ENCODE results near the gene RIMS4. TPM values are rescaled to one million over a fixed set of nuclear protein-coding genes. Genes with fewer than 3 reads are reported as not detected.
A peak's percentile ranks its signal among the peaks of the same experiment; 100 is the strongest.

Gene RIMS4
- total and polyA plus RNA-seq, 9 of the 15 experiments (the other 6 are each of a cell fraction or from before 2014, with no cell fraction given): 0.04 TPM; not detected in 8

- Histone ChIP-seq H3K27ac (ENCODE audit: extremely low read depth, low read depth, low read length) (no peak overlapping the region), H2AFZ (ENCODE audit: low read depth, low read length) (no peak overlapping the region), H3K4me2 (ENCODE audit: insufficient read depth, low read length) (no peak overlapping the region), H3K4me1 (replicated peaks in 1 of 2; ENCODE audit: control insufficient read depth in 2 of 2, insufficient read depth in 2 of 2, low read length in 2 of 2) (no peaks in the 10 kb centered on the region), H3K9me1 (ENCODE audit: control insufficient read depth, insufficient read depth, low read length) (no peaks in the 10 kb centered on the region), H3K36me3 (ENCODE audit: control insufficient read depth, insufficient read depth, low read length) (no peaks in the 10 kb centered on the region), H3K4me3 (no peak overlapping the region), H4K20me1 (replicated peaks; ENCODE audit: control insufficient read depth, insufficient read depth, low read length) (no peaks in the 10 kb centered on the region; the same call in 1 of the 2 replicates), H3K9me3 (replicated peaks; ENCODE audit: control insufficient read depth, insufficient read depth, low read depth, low read length) (no peaks in the 10 kb centered on the region), H3K27me3 (ENCODE audit: control insufficient read depth in 2 of 2, insufficient read depth in 2 of 2, low read length in 2 of 2) (peaks cover 21 to 42% of the 10 kb centered on the region in 2 experiments), H3K9ac (ENCODE audit: insufficient read depth in 1 of 2, low read depth in 2 of 2, low read length in 2 of 2) (no peak overlapping the region), H3K79me2 (ENCODE audit: control insufficient read depth, insufficient read depth, low read length) (no peaks in the 10 kb centered on the region)
- TF ChIP-seq PRDM10 (IDR thresholded peaks at IDR 0.05; ENCODE audit: partially characterized antibody): peak; percentile 87
- TF ChIP-seq CHD2 (IDR thresholded peaks at IDR 0.05; ENCODE audit: low read depth, low read length): no peak
- FAIRE-seq (no peak), DNase-seq (ENCODE audit: extremely low read depth in 1 of 4, low spot score in 3 of 4) (no peak), ATAC-seq (no peak)
- no TSS peak for BruUV-seq (replicated peaks)
- in situ Hi-C loops (cut with MboI) (no loop called here), intact Hi-C loops (cut with micrococcal nuclease) (no loop called here)
- ChIA-PET POLR2A (interaction anchor here (0.5 to 0.9 kb wide), 2 partner anchors 12 to 1408 kb away, joined by 3 read pairs; no protein-coding TSS in a partner anchor), CTCF (ENCODE audit: low intra/inter-chr PET ratio) (no interaction called here)
- WGBS (ENCODE audit: insufficient coverage, low coverage, missing lambda C conversion rate): 9% methylated on average over 10 of the region's 10 CpGs
Observed at GRCh38 chr20:44788706-44789456, 21.5 kb downstream of the RIMS4 start.
